Measurements from ENCODE around the gene SMIM38. TPM values are rescaled to one million over a fixed set of nuclear protein-coding genes. Genes with fewer than 3 reads are reported as not detected.

The SMIM38 gene
- total RNA-seq, 2 donors from 2014 or later = 2.3 to 5.5 TPM

GRCh38 chr11:69159150-69159852, 3.6 kb downstream of the SMIM38 start:
- DNase-seq = no peak
- H3K4me3 Mint-ChIP-seq = no peak overlapping the region
- H3K9me3 Mint-ChIP-seq = peaks cover 11 to 12% of the 10 kb centered on the region in 2 donors
- H3K27me3 Mint-ChIP-seq (ENCODE audit: low read depth) = no peaks in the 10 kb centered on the region
- H3K27ac Mint-ChIP-seq = no peak overlapping the region
- no peak for ATAC-seq (replicated peaks in 1 of 2)
- H3K36me3 Mint-ChIP-seq (ENCODE audit: insufficient read depth in 2 of 2) = peaks cover 4 to 13% of the 10 kb centered on the region in 2 donors
- H3K4me1 Mint-ChIP-seq (ENCODE audit: low read depth) = no peaks in the 10 kb centered on the region

GRCh38 chr11:69160296-69161116, 4.8 kb downstream of the SMIM38 start:
- ATAC-seq (replicated peaks in 1 of 2) (no peak), DNase-seq (no peak)
- peaks cover under 1% of the 10 kb centered on the region for H3K4me1 Mint-ChIP-seq (ENCODE audit: low read depth)
- H3K4me3 Mint-ChIP-seq = no peak overlapping the region
- no peak overlapping the region for H3K27ac Mint-ChIP-seq
- peaks cover 5% of the 10 kb centered on the region for H3K27me3 Mint-ChIP-seq (ENCODE audit: low read depth)
- H3K36me3 Mint-ChIP-seq (ENCODE audit: insufficient read depth in 2 of 2) = peaks cover 4 to 16% of the 10 kb centered on the region in 2 donors
- H3K9me3 Mint-ChIP-seq = peaks cover 11 to 12% of the 10 kb centered on the region in 2 donors

DNA sequence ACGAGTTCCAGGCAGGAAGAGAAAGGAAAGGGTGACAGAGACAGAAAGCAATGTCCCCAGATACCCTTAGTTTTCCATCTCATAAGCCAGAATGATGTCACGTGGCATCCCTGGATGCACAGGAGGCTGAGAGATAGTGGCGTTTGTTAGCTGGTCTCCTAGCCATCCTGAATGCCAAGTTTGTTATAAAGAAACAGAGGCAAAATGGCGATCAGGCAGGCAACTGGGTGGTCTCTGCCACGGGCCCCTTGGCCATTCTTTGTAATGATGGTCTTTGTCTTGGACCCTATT, 5.3 kb downstream of the SMIM38 start:
- Mint-ChIP-seq H3K27ac (no peak overlapping the region), H3K4me1 (ENCODE audit: low read depth) (peaks cover 6% of the 10 kb centered on the region), H3K9me3 (peaks cover 11 to 12% of the 10 kb centered on the region in 2 donors), H3K27me3 (ENCODE audit: low read depth) (peaks cover 9% of the 10 kb centered on the region), H3K4me3 (no peak overlapping the region), H3K36me3 (ENCODE audit: insufficient read depth in 2 of 2) (peaks cover 4 to 17% of the 10 kb centered on the region in 2 donors)
- ATAC-seq (replicated peaks in 1 of 2) (no peak), DNase-seq (no peak)

DNA sequence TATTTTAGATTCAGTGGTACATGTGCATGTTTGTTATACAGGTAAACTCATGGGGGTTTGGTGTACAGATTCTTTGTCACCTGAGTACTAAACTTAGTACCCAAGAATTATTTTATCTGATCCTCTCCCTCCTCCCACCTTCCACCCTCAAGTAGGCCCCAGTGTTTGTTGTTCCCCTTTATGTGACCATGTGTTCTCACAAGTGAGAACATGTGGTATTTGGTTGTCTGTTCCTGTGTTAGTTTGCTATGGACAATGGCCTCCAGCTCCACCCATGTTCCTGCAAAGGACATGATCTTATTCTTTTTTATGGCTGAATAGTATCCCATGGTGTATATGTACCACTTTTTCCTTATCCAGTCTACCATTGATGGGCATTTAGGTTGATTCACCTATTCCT, 6.8 kb downstream of the SMIM38 start:
- DNase-seq (no peak), ATAC-seq (replicated peaks in 1 of 2) (no peak)
- no peak overlapping the region for H3K4me3 Mint-ChIP-seq
- H3K9me3 Mint-ChIP-seq = peaks cover 11 to 12% of the 10 kb centered on the region in 2 donors
- peaks cover 4 to 17% of the 10 kb centered on the region in 2 donors for H3K36me3 Mint-ChIP-seq (ENCODE audit: insufficient read depth in 2 of 2)
- no peak overlapping the region for H3K27ac Mint-ChIP-seq
- peaks cover 21% of the 10 kb centered on the region for H3K4me1 Mint-ChIP-seq (ENCODE audit: low read depth)
- peaks cover 12% of the 10 kb centered on the region for H3K27me3 Mint-ChIP-seq (ENCODE audit: low read depth)

DNA sequence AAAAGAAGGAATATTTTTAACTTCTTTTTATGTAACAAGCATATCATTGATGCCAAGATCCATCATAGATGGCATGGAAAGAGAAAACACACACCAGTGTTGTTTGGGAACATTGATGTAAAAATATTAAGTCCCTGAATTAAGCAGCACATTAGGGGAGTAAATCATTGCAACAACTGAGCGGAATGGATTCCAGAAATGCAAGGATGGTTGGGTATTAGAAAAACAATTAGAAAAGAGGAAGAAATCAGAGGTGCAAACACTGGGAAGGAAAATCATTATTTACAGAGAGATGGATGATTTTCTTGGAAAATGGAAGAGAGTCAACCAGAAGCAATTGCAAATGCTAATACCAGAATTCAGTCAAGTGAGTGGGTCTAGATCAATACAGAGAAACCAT, 8.1 kb downstream of the SMIM38 start:
- H3K36me3 Mint-ChIP-seq (ENCODE audit: insufficient read depth in 2 of 2) = peaks cover 4 to 17% of the 10 kb centered on the region in 2 donors
- ATAC-seq (replicated peaks in 1 of 2) = no peak
- peaks cover 23% of the 10 kb centered on the region for H3K4me1 Mint-ChIP-seq (ENCODE audit: low read depth)
- H3K4me3 Mint-ChIP-seq = no peak overlapping the region
- DNase-seq = no peak
- peaks cover 11 to 12% of the 10 kb centered on the region in 2 donors for H3K9me3 Mint-ChIP-seq
- H3K27me3 Mint-ChIP-seq (ENCODE audit: low read depth) = peaks cover 18% of the 10 kb centered on the region
- H3K27ac Mint-ChIP-seq = no peak overlapping the region

DNA sequence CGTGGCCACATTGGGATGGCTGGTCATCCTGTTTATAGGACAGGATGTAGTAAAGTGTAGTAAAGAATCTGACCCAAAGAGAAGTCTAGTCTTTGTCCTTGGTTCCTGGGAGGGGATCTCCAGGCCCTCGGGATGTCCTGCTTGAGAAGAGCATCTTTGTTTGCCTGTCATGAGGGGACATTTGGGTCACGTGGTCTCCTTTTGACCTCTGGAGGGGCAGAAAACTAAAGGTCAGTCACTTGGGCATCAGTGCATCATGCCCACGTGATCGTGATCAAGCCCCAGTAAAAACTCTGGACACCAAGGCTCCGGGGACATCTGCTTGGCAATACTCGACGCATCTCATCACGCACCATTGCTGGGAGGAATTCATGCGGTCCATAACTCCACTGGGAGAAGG, 9.1 kb downstream of the SMIM38 start:
- Mint-ChIP-seq H3K36me3 (ENCODE audit: insufficient read depth in 2 of 2) (peaks cover 4 to 17% of the 10 kb centered on the region in 2 donors), H3K4me1 (ENCODE audit: low read depth) (peaks cover 23% of the 10 kb centered on the region), H3K4me3 (no peak overlapping the region), H3K27ac (no peak overlapping the region), H3K27me3 (ENCODE audit: low read depth) (peaks cover 18% of the 10 kb centered on the region), H3K9me3 (peaks cover 11 to 12% of the 10 kb centered on the region in 2 donors)
- DNase-seq (no peak), ATAC-seq (replicated peaks in 1 of 2) (no peak)

GRCh38 chr11:69165775-69166174, 10.0 kb downstream of the SMIM38 start:
- Mint-ChIP-seq H3K4me1 (ENCODE audit: low read depth) (peaks cover 23% of the 10 kb centered on the region), H3K27me3 (ENCODE audit: low read depth) (peaks cover 18% of the 10 kb centered on the region), H3K27ac (no peak overlapping the region), H3K36me3 (ENCODE audit: insufficient read depth in 2 of 2) (peaks cover 4 to 17% of the 10 kb centered on the region in 2 donors), H3K9me3 (peaks cover 11 to 12% of the 10 kb centered on the region in 2 donors), H3K4me3 (no peak overlapping the region)
- ATAC-seq (replicated peaks in 1 of 2) (no peak), DNase-seq (no peak)

DNA sequence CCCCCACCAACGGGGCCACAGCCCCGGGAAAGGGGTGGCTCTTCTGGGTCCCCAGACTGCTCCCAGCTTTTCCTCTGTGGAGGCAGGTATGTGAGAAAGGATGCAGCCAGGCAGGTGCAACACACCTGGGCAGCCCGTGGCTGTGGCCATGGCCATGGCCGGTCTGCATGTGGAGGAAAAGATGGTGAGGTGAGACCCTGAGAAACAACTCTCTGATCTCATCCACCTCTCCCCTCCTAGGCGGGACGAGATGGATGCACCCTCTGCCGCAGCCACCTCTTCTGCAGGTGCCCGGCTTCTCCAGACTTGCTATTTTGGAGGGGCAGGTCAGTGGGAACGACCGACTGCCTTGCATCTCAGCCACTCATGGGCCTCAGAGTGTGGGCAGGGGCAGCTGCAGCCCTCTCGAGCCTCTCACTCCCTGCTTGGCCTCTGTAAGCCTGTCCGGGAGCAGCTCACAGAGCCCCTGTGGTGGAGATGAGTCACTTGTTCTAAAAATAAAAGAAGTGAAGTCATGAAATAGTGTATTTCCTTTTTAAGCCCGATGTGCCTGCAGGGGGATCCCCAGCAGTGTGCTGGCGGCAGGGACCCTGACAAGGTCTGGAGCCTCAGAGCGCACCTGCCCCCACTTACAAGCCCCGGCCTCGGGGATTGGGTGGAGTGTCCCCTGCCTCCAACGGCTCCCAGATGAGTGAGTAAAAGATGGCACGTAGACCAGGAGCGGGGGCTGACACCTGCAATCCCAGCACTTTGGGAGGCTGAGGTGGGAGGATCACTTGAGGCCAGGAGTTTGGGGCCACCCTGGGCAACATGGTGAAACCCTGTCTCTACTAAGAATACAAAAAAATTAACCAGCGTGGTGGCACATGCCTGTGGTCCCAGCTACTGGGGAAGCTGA, 10.7 kb downstream of the SMIM38 start:
- ATAC-seq (replicated peaks in 1 of 2) (peak; percentile 97 to 98), DNase-seq (peak; percentile 49 to 59)
- Mint-ChIP-seq H3K4me3 (peak overlapping the region; percentile 70 to 80), H3K36me3 (ENCODE audit: insufficient read depth in 2 of 2) (peaks cover 4 to 17% of the 10 kb centered on the region in 2 donors), H3K27ac (no peak overlapping the region), H3K4me1 (ENCODE audit: low read depth) (peaks cover 23% of the 10 kb centered on the region), H3K27me3 (ENCODE audit: low read depth) (peaks cover 18% of the 10 kb centered on the region), H3K9me3 (peaks cover 11 to 12% of the 10 kb centered on the region in 2 donors)

- peaks cover 4 to 17% of the 10 kb centered on the region in 2 donors for H3K36me3 Mint-ChIP-seq (ENCODE audit: insufficient read depth in 2 of 2)
- H3K9me3 Mint-ChIP-seq = peaks cover 9 to 11% of the 10 kb centered on the region in 2 donors
- peak in 1 of 2 donors; percentile 2 for ATAC-seq (replicated peaks in 1 of 2)
- no peak for DNase-seq
- H3K4me1 Mint-ChIP-seq (ENCODE audit: low read depth) = peaks cover 23% of the 10 kb centered on the region
- H3K4me3 Mint-ChIP-seq = peak overlapping the region in 1 of 2 donors; percentile 70
- no peak overlapping the region for H3K27ac Mint-ChIP-seq
- H3K27me3 Mint-ChIP-seq (ENCODE audit: low read depth) = peaks cover 18% of the 10 kb centered on the region
Measured at GRCh38 chr11:69167130-69167915, 11.6 kb downstream of the SMIM38 start.

- DNase-seq (no peak), ATAC-seq (replicated peaks in 1 of 2) (no peak)
- peaks cover 4 to 11% of the 10 kb centered on the region in 2 donors for H3K36me3 Mint-ChIP-seq (ENCODE audit: insufficient read depth in 2 of 2)
- H3K4me3 Mint-ChIP-seq = no peak overlapping the region
- peaks cover 4 to 6% of the 10 kb centered on the region in 2 donors for H3K9me3 Mint-ChIP-seq
- peaks cover 23% of the 10 kb centered on the region for H3K4me1 Mint-ChIP-seq (ENCODE audit: low read depth)
- H3K27me3 Mint-ChIP-seq (ENCODE audit: low read depth) = peaks cover 18% of the 10 kb centered on the region
- no peak overlapping the region for H3K27ac Mint-ChIP-seq
Measured at GRCh38 chr11:69167916-69168691, 12.4 kb downstream of the SMIM38 start.

- DNase-seq = no peak
- Mint-ChIP-seq H3K27me3 (ENCODE audit: low read depth) (peaks cover 18% of the 10 kb centered on the region), H3K36me3 (ENCODE audit: insufficient read depth in 2 of 2) (peaks cover 0 to 3% of the 10 kb centered on the region in 2 donors), H3K9me3 (no peaks in the 10 kb centered on the region), H3K4me3 (no peak overlapping the region), H3K4me1 (ENCODE audit: low read depth) (peaks cover 23% of the 10 kb centered on the region), H3K27ac (no peak overlapping the region)
- no peak for ATAC-seq (replicated peaks in 1 of 2)
Measured at GRCh38 chr11:69169479-69169878, 13.7 kb downstream of the SMIM38 start.

Data from activated T-cell treated with anti-CD3 and anti-CD28 coated beads, Interleukin-2, amount 50 U/mL, for 72 hours (primary cell).